ENCODE results near the gene IRF6. TPM values are rescaled to one million over a fixed set of nuclear protein-coding genes. Genes with fewer than 3 reads are reported as not detected.

Gene IRF6
- total RNA-seq, 1 donor from 2014 or later: 7.6 TPM

- no peaks in the 10 kb centered on the region for H3K9me3 ChIP-seq
- peak overlapping the region; percentile 45 to 75 for H3K27ac ChIP-seq
- DNase-seq (ENCODE audit: low spot score in 2 of 2): no peak
- no peaks in the 10 kb centered on the region for H3K27me3 ChIP-seq
- no peaks in the 10 kb centered on the region for H3K36me3 ChIP-seq
- H3K4me3 ChIP-seq: no peak overlapping the region
- H3K4me1 ChIP-seq: peaks cover 0 to 12% of the 10 kb centered on the region in 2 donors
- TF ChIP-seq, protein P1, sequence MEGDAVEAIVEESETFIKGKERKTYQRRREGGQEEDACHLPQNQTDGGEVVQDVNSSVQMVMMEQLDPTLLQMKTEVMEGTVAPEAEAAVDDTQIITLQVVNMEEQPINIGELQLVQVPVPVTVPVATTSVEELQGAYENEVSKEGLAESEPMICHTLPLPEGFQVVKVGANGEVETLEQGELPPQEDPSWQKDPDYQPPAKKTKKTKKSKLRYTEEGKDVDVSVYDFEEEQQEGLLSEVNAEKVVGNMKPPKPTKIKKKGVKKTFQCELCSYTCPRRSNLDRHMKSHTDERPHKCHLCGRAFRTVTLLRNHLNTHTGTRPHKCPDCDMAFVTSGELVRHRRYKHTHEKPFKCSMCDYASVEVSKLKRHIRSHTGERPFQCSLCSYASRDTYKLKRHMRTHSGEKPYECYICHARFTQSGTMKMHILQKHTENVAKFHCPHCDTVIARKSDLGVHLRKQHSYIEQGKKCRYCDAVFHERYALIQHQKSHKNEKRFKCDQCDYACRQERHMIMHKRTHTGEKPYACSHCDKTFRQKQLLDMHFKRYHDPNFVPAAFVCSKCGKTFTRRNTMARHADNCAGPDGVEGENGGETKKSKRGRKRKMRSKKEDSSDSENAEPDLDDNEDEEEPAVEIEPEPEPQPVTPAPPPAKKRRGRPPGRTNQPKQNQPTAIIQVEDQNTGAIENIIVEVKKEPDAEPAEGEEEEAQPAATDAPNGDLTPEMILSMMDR (IDR thresholded peaks at IDR 0.05): no peak
- intact Hi-C loops (cut with DNase I): no loop called here
These were observed 19.8 kb downstream of the IRF6 start for GRCh38 chr1:209786146-209786545.

DNA sequence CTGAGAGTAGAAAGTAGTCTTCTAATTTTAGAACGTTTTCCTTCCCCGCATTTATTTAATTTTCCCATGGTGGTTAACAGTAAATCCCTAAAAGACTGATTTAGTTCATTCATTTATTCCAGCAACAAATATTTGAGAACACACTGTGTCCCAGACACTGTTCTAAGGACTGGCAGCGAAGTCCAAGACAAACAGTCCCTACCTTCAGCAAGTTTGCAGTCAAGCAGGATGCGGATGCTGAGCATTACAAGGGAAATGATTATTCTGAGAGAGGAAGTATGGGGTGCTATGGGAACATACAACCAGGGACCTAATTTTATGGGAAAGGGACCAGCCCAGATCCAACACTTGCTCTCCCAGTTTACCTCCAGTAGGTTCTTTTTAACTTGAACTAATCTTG is 20.4 kb downstream of the IRF6 start:
- DNase-seq (ENCODE audit: low spot score in 2 of 2): no peak
- Histone ChIP-seq H3K4me3 (no peak overlapping the region), H3K27ac (no peak overlapping the region), H3K27me3 (no peaks in the 10 kb centered on the region), H3K36me3 (no peaks in the 10 kb centered on the region), H3K4me1 (peaks cover 0 to 12% of the 10 kb centered on the region in 2 donors), H3K9me3 (no peaks in the 10 kb centered on the region)
- intact Hi-C loops (cut with DNase I): loop anchor here (2.0 kb wide), 1 partner anchor 41 kb away; the partner anchor contains the start of gene UTP25
- TF ChIP-seq, protein P1 (IDR thresholded peaks at IDR 0.05): no peak

DNA sequence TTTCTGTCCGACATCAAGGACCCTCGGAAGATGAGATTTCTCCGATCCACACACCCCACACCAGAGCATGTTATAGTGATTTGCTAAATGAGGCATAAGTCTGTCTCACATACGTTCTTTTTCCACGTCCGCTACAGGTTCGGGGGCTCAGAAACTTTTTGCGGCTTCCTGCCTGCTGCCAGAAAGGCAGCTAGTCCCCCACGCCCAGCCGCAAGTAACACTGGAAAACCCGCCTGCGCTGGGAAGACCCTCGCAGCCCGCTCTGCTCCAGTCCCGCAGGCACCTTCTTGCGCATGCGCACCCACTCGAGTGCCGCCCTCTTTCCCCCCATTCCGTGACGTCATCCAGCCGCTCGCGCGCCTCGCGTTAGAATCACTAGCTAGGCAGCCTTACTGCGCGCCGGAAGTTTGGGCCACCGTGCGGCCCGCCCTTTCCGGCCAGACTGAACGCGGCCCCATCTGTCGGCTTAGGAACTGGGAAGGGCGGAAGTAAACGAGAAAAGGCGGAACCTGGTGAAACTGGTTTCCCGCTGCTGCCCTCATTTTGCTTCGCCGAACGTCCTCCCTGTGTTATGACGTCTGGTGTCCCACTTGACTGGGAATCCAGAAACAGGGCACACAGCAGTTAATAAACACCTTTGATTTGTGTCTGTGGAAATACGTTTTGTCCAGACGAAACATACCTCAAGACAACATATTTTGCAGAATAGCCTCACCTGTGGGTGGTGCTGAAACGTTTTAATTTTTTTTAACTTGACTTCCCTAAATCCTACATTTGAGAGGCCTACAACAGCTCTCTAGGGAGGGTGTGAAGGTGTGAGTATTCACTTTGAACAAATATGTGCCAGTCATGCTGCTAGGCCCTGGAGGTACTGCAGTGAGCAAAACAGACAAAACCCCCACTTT is 21.4 kb downstream of the IRF6 start, which contains the start of gene C1orf74:
Gene C1orf74, minus strand, starts transcription at position 295 of the 905 bp plus-strand sequence. CDS start 925 bp downstream, outside the sequence.
- Histone ChIP-seq H3K27ac (peak within 1 kb of the TSS; percentile 75 to 85), H3K4me3 (peak within 1 kb of the TSS; percentile 71 to 81), H3K27me3 (no peaks in the 10 kb centered on the region), H3K4me1 (peaks cover 0 to 12% of the 10 kb centered on the region in 2 donors), H3K36me3 (no peaks in the 10 kb centered on the region), H3K9me3 (no peaks in the 10 kb centered on the region)
- peak; percentile 93 to 100 for DNase-seq (ENCODE audit: low spot score in 2 of 2)
- intact Hi-C loops (cut with DNase I): loop anchor here (1.0 to 2.0 kb wide), 2 partner anchors 15 to 42 kb away; partner anchors contain the start of gene UTP25
- TF ChIP-seq, protein P1 (IDR thresholded peaks at IDR 0.05): no peak

GRCh38 chr1:209783386-209783785 is 22.6 kb downstream of the IRF6 start:
- TF ChIP-seq, protein P1 (IDR thresholded peaks at IDR 0.05): no peak
- H3K27ac ChIP-seq: no peak overlapping the region
- no peaks in the 10 kb centered on the region for H3K9me3 ChIP-seq
- no peaks in the 10 kb centered on the region for H3K27me3 ChIP-seq
- H3K4me3 ChIP-seq: peak overlapping the region; percentile 71 to 81
- no peaks in the 10 kb centered on the region for H3K36me3 ChIP-seq
- intact Hi-C loops (cut with DNase I): no loop called here
- no peak for DNase-seq (ENCODE audit: low spot score in 2 of 2)
- peaks cover 0 to 12% of the 10 kb centered on the region in 2 donors for H3K4me1 ChIP-seq

DNA sequence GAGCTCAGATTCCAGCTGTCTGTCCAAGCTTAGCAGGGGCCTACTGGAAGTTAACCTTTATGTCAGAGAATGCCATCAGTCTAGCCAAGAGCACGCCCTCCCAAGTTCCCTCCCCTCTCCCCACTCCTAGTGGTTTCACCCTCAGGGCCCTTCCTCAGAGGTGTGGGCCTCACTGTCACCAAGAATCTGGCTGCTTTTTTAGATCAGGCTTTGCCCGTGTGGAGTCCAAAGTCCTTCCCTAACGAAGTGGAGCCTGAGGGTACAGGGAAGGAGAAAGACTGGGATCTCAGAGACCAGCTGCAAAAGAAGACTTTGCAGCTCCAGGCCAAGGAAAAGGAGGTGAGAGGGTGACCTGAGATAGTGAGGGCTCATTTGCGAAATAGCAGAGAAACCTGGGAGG is 25.7 kb downstream of the IRF6 start:
- Histone ChIP-seq H3K27ac (no peak overlapping the region), H3K4me3 (no peak overlapping the region), H3K4me1 (peaks cover 0 to 8% of the 10 kb centered on the region in 2 donors), H3K9me3 (no peaks in the 10 kb centered on the region), H3K36me3 (no peaks in the 10 kb centered on the region), H3K27me3 (no peaks in the 10 kb centered on the region)
- TF ChIP-seq, protein P1 (IDR thresholded peaks at IDR 0.05): no peak
- DNase-seq (ENCODE audit: low spot score in 2 of 2): no peak
- intact Hi-C loops (cut with DNase I): no loop called here
